CD4-positive, alpha-beta T cell (primary cell): ENCODE results near the gene SNX11. TPM values are rescaled to one million over a fixed set of nuclear protein-coding genes. Genes with fewer than 3 reads are reported as not detected.
A peak's percentile ranks its signal among the peaks of the same experiment; 100 is the strongest.

Experiments
- ATAC-seq: fragments of 200-7000 bp; cut with Tn5 transposase; one replicate; pipeline ENCODE4 v1.10.0; 2022; ENCODE audit warnings: mild to moderate bottlenecking; ENCODE audit not compliant: poor library complexity
- CTCF ChIA-PET: fragments of 350-600 bp; sonication (Branson Sonifier 250); formaldehyde crosslinking; loops from one replicate; lab custom pipeline; 2021; ENCODE audit warnings: antibody characterized with exemption, inconsistent platforms; lab: Charles Lee
- POLR2A ChIA-PET: fragments of 350-600 bp; sonication (Branson Sonifier 250); formaldehyde crosslinking; loops from one replicate; lab custom pipeline; 2021; ENCODE audit warnings: antibody characterized with exemption, inconsistent platforms; lab: Charles Lee
- DNase-seq, 14 experiments: peaks; one replicate each; pipeline ENCODE4 v3.0.0-alpha.2; 2013 to 2020; ENCODE audit warnings: mixed read lengths in 2 of 14
- H3K27ac ChIP-seq, 2 donors: one replicate each; pipeline versions ENCODE4 v1.5.1 to v1.7.0; 2013; ENCODE audit warnings: low read length in 2 of 2, low read depth in 1 of 2, mild to moderate bottlenecking in 1 of 2
- H3K27me3 ChIP-seq, 2 experiments: 1 replicate in 1 of 2; 2 replicates in 1 of 2; pipeline versions ENCODE4 v1.6.1 to v1.7.0; 2013; ENCODE audit warnings: low read length in 2 of 2, control low read depth in 1 of 2, mild to moderate bottlenecking in 1 of 2, moderate library complexity in 1 of 2; ENCODE audit not compliant: insufficient read depth in 2 of 2, control insufficient read depth in 1 of 2
- H3K36me3 ChIP-seq: one replicate; pipeline ENCODE4 v1.6.1; 2013; ENCODE audit warnings: low read length, control low read depth; ENCODE audit not compliant: insufficient read depth
- H3K4me1 ChIP-seq: one replicate; pipeline ENCODE4 v1.6.1; 2013; ENCODE audit warnings: low read length, control low read depth; ENCODE audit not compliant: insufficient read depth
- H3K4me3 ChIP-seq: one replicate; pipeline ENCODE4 v1.5.1; 2013; ENCODE audit warnings: mild to moderate bottlenecking, low read length, moderate library complexity
- H3K9me3 ChIP-seq, 2 experiments: 1 replicate in 1 of 2; 2 replicates in 1 of 2; pipeline versions ENCODE4 v1.6.1 to v1.7.0; 2013; ENCODE audit warnings: low read length in 2 of 2, mild to moderate bottlenecking in 2 of 2, control low read depth in 1 of 2, moderate library complexity in 1 of 2; ENCODE audit not compliant: control insufficient read depth in 1 of 2, insufficient read depth in 1 of 2
- H3K27ac Mint-ChIP-seq: one replicate; pipeline ENCODE4 v1.8.0; 2020; ENCODE audit warnings: mixed read lengths
- H3K27me3 Mint-ChIP-seq: one replicate; pipeline ENCODE4 v1.8.0; 2021; ENCODE audit warnings: mixed read lengths
- H3K36me3 Mint-ChIP-seq: one replicate; pipeline ENCODE4 v1.8.0; 2021; ENCODE audit warnings: low read depth, mixed read lengths
- H3K4me1 Mint-ChIP-seq: one replicate; pipeline ENCODE4 v1.8.0; 2021; ENCODE audit warnings: low read depth, mixed read lengths
- H3K4me3 Mint-ChIP-seq: one replicate; pipeline ENCODE4 v1.8.0; 2020; ENCODE audit warnings: mild to moderate bottlenecking, mixed read lengths
- H3K9me3 Mint-ChIP-seq: one replicate; pipeline ENCODE4 v1.8.0; 2020; ENCODE audit warnings: mixed read lengths
- intact Hi-C, 2 experiments: fragments of 100-400 bp; cut with DNase I in 1 of 2; cut with micrococcal nuclease in 1 of 2; formaldehyde crosslinking; loops; one replicate each; pipeline versions ENCODE4 v1.15.1 to v1.9.0; 2023 to 2025; cut with DNase I, micrococcal nuclease
- total RNA-seq, 174 experiments: library from RNA in 2 of 174; stranded (reverse) in 2 of 174; gene quantifications; one replicate each; pipeline ENCODE4 v1.2.3 and lab custom pipeline; 2021 to 2026
- TF ChIP-seq, protein P1 (sequence below): fragments of 200-600 bp; IDR thresholded peaks from one replicate; pipeline ENCODE4 v1.8.0; 2022; ENCODE audit warnings: antibody characterized with exemption, mild to moderate bottlenecking

Gene SNX11
- total RNA-seq, 2 experiments from 2014 or later: 6.8 to 8.7 TPM

DNA sequence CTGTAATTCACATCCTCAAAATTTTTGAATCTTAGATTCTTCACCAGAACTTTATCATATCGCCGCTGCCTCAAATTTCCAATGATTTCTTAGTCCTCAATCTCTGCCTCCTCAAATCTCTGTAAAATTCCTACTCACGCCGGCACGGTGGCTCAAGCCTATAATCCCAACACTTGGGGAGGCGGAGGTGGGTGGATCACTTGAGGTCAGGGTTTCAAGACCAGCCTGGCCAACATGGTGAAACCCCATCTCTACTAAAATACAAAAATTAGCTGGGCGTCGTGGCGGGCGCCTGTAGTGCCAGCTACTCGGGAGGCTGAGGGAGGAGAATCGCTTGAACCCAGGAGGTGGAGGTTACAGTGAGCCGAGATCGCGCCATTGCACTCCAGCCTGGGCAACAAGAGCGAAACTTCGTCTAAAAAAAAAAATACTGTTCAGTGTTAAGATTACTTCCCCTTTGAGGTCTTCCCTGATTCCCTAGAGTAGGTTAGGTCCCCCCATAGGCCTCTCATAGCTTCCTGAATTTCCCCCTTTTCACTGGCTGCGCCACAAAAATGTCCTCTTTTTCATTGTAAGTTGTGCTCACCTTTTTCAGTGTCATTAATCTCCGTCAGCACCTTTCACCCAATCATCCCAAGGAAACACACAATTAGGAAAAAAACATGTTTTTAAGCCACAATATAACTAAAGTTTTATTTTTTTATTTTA is 5.4 kb upstream of the SNX11 start:
- TF ChIP-seq, protein P1, sequence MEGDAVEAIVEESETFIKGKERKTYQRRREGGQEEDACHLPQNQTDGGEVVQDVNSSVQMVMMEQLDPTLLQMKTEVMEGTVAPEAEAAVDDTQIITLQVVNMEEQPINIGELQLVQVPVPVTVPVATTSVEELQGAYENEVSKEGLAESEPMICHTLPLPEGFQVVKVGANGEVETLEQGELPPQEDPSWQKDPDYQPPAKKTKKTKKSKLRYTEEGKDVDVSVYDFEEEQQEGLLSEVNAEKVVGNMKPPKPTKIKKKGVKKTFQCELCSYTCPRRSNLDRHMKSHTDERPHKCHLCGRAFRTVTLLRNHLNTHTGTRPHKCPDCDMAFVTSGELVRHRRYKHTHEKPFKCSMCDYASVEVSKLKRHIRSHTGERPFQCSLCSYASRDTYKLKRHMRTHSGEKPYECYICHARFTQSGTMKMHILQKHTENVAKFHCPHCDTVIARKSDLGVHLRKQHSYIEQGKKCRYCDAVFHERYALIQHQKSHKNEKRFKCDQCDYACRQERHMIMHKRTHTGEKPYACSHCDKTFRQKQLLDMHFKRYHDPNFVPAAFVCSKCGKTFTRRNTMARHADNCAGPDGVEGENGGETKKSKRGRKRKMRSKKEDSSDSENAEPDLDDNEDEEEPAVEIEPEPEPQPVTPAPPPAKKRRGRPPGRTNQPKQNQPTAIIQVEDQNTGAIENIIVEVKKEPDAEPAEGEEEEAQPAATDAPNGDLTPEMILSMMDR: no peak
- ChIA-PET POLR2A (interaction anchor here (3.8 kb wide), 1 partner anchor 10 kb away, joined by 21 read pairs; no protein-coding TSS in a partner anchor), CTCF (no interaction called here)
- Histone ChIP-seq H3K27ac (no peak overlapping the region), H3K4me1 (peaks cover 28% of the 10 kb centered on the region), H3K27me3 (no peaks in the 10 kb centered on the region), H3K36me3 (no peaks in the 10 kb centered on the region), H3K4me3 (no peak overlapping the region), H3K9me3 (no peaks in the 10 kb centered on the region)
- Mint-ChIP-seq H3K4me1 (peaks cover 54% of the 10 kb centered on the region), H3K27me3 (no peaks in the 10 kb centered on the region), H3K9me3 (no peaks in the 10 kb centered on the region), H3K4me3 (peak overlapping the region; percentile 92), H3K36me3 (peaks cover 7% of the 10 kb centered on the region), H3K27ac (peak overlapping the region; percentile 74)
- DNase-seq (no peak), ATAC-seq (no peak)
- intact Hi-C loops: loop anchor here in 1 of 2 experiments (10.0 kb wide), 1 partner anchor 267 kb away; the partner anchor contains the start of genes LRRC46 and MRPL10

- intact Hi-C loops: loop anchor here in 1 of 2 experiments (10.0 kb wide), 1 partner anchor 268 kb away; the partner anchor contains the start of genes LRRC46 and MRPL10
- Histone ChIP-seq H3K36me3 (no peaks in the 10 kb centered on the region), H3K27ac (no peak overlapping the region), H3K4me3 (no peak overlapping the region), H3K4me1 (peaks cover 30% of the 10 kb centered on the region), H3K9me3 (no peaks in the 10 kb centered on the region), H3K27me3 (no peaks in the 10 kb centered on the region)
- Mint-ChIP-seq H3K36me3 (peaks cover 15% of the 10 kb centered on the region), H3K27ac (peak overlapping the region; percentile 74), H3K4me1 (peaks cover 56% of the 10 kb centered on the region), H3K9me3 (no peaks in the 10 kb centered on the region), H3K4me3 (peak overlapping the region; percentile 92), H3K27me3 (no peaks in the 10 kb centered on the region)
- TF ChIP-seq, protein P1: no peak
- no peak for ATAC-seq
- peak in 4 of 14 experiments; percentile 8 to 64 (median 41) for DNase-seq
- POLR2A ChIA-PET: interaction anchor here (1.2 to 3.8 kb wide), 2 partner anchors 9 to 10 kb away, joined by 6 to 21 read pairs; no protein-coding TSS in a partner anchor
- CTCF ChIA-PET: no interaction called here
These were observed 4.5 kb upstream of the SNX11 start for GRCh38 chr17:48102798-48103715.

DNA sequence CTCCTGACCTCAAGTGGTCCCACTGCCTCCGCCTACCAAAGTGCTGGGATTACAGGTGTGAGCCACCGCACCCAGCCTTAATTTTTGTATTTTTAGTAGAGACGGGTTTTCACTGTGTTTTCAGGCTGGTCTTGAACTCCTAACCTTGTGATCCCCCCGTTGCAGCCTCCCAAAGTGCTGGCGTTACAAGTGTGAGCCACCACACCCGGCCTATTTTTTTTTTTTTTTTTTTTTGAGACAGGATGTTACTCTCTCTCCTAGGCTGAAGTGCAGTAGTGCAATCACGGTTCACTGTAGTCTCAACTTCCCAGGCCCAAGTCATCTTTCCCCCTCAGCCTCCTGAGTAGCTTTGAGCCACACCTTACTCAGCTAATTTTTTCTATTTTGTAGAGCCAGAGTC is 3.1 kb upstream of the SNX11 start:
- H3K4me3 ChIP-seq: no peak overlapping the region
- H3K36me3 ChIP-seq: no peaks in the 10 kb centered on the region
- H3K27ac ChIP-seq: no peak overlapping the region
- Mint-ChIP-seq H3K36me3 (peaks cover 15% of the 10 kb centered on the region), H3K9me3 (no peaks in the 10 kb centered on the region), H3K27me3 (no peaks in the 10 kb centered on the region), H3K4me3 (peak overlapping the region; percentile 40), H3K4me1 (peaks cover 64% of the 10 kb centered on the region), H3K27ac (peak overlapping the region; percentile 11)
- TF ChIP-seq, protein P1: no peak
- no peaks in the 10 kb centered on the region for H3K9me3 ChIP-seq
- DNase-seq: no peak
- CTCF ChIA-PET: no interaction called here
- H3K27me3 ChIP-seq: no peaks in the 10 kb centered on the region
- no peak for ATAC-seq
- intact Hi-C loops: loop anchor here in 1 of 2 experiments (10.0 kb wide), 1 partner anchor 270 kb away; the partner anchor contains the start of genes LRRC46 and MRPL10
- POLR2A ChIA-PET: no interaction called here
- peaks cover 41% of the 10 kb centered on the region for H3K4me1 ChIP-seq
